GM10266 (cell line): ENCODE data around the gene INHBE.
A peak's percentile ranks its signal among the peaks of the same experiment; 100 is the strongest.

Source experiments
- DNase-seq: peaks from one replicate; pipeline ENCODE4 v3.0.0; 2012; ENCODE audit errors: extremely low spot score
- CTCF ChIP-seq: IDR thresholded peaks from 2 replicates; pipeline ENCODE4 v1.5.1; 2012; ENCODE audit warnings: mild to moderate bottlenecking, low read depth; ENCODE audit not compliant: control insufficient read depth, insufficient read depth; ENCODE audit errors: missing control alignments

Gene INHBE

GRCh38 chr12:57477710-57478681, 22.9 kb downstream of the INHBE start:
- DNase-seq: peak; percentile 73
- no peak for TF ChIP-seq CTCF

GRCh38 chr12:57479043-57479375, 23.9 kb downstream of the INHBE start:
- no peak for DNase-seq
- TF ChIP-seq CTCF: no peak

- no peak for TF ChIP-seq CTCF
- peak; percentile 78 for DNase-seq
Measured at GRCh38 chr12:57479376-57480115, 24.4 kb downstream of the INHBE start, which contains the start of gene ARHGAP9. Gene ARHGAP9, minus strand, starts transcription at chr12:57479866. Its CDS starts 460 bp downstream, at chr12:57479406.

- no peak for TF ChIP-seq CTCF
- DNase-seq: no peak
Measured at GRCh38 chr12:57481671-57482070, 26.6 kb downstream of the INHBE start.

- no peak for DNase-seq
- no peak for TF ChIP-seq CTCF
Measured at GRCh38 chr12:57483466-57483865, 28.4 kb downstream of the INHBE start.

GRCh38 chr12:57485695-57486094, 30.6 kb downstream of the INHBE start:
- no peak for DNase-seq
- no peak for TF ChIP-seq CTCF
